Panc1 (cell line): ENCODE measurements around the gene PCDHGA12.

Source experiments
- POLR2AphosphoS5 ChIP-seq: IDR thresholded peaks from 2 replicates; pipeline ENCODE4 v1.6.1; 2012; ENCODE audit warnings: mild to moderate bottlenecking, low read depth, low read length, moderate library complexity
- TF ChIP-seq, protein P1 (sequence below): fragments of 450-650 bp; IDR thresholded peaks from 2 replicates; pipeline ENCODE4 v1.5.1; 2017; ENCODE audit warnings: mild to moderate bottlenecking

GRCh38 chr5:141398608-141399007, 31.7 kb upstream of the PCDHGA12 start:
- TF ChIP-seq, protein P1, sequence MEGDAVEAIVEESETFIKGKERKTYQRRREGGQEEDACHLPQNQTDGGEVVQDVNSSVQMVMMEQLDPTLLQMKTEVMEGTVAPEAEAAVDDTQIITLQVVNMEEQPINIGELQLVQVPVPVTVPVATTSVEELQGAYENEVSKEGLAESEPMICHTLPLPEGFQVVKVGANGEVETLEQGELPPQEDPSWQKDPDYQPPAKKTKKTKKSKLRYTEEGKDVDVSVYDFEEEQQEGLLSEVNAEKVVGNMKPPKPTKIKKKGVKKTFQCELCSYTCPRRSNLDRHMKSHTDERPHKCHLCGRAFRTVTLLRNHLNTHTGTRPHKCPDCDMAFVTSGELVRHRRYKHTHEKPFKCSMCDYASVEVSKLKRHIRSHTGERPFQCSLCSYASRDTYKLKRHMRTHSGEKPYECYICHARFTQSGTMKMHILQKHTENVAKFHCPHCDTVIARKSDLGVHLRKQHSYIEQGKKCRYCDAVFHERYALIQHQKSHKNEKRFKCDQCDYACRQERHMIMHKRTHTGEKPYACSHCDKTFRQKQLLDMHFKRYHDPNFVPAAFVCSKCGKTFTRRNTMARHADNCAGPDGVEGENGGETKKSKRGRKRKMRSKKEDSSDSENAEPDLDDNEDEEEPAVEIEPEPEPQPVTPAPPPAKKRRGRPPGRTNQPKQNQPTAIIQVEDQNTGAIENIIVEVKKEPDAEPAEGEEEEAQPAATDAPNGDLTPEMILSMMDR, result no peak
- TF ChIP-seq POLR2AphosphoS5, result no peak
